Mammary epithelial cell (primary cell): ENCODE measurements around the gene FHIT.

Experiments
- CTCF ChIP-seq, 2 donors: IDR thresholded peaks in 1 of 2; conservative IDR thresholded peaks in 1 of 2; 2 replicates each; pipeline ENCODE4 v1.5.1; 2011 to 2012; ENCODE audit warnings: inconsistent platforms in 2 of 2, low read length in 2 of 2, mild to moderate bottlenecking in 2 of 2, control low read depth in 1 of 2, low read depth in 1 of 2; ENCODE audit not compliant: insufficient read depth in 1 of 2; ENCODE audit errors: extremely low read depth in 1 of 2
- EZH2 ChIP-seq: IDR thresholded peaks from 2 replicates; pipeline ENCODE4 v1.6.1; 2012; ENCODE audit warnings: low read length, inconsistent platforms, borderline replicate concordance

- TF ChIP-seq CTCF (conservative IDR thresholded peaks at IDR 0.05 in 1 of 2, IDR thresholded peaks at IDR 0.05 in 1 of 2; ENCODE audit: extremely low read depth in 1 of 2, insufficient read depth in 1 of 2, low read depth in 1 of 2, low read length in 2 of 2): no peak
- TF ChIP-seq EZH2: no peak
These were observed 665.3 kb downstream of the FHIT start for GRCh38 chr3:60585918-60586317.
